Measurements from ENCODE around the gene RPS29. TPM values are rescaled to one million over a fixed set of nuclear protein-coding genes. Genes with fewer than 3 reads are reported as not detected.

RPS29 gene
- total and polyA plus RNA-seq, 9 of the 15 experiments (the other 6 are each of a cell fraction or from before 2014, with no cell fraction given): 1,545 to 5,012 (median 2,448) TPM

DNA sequence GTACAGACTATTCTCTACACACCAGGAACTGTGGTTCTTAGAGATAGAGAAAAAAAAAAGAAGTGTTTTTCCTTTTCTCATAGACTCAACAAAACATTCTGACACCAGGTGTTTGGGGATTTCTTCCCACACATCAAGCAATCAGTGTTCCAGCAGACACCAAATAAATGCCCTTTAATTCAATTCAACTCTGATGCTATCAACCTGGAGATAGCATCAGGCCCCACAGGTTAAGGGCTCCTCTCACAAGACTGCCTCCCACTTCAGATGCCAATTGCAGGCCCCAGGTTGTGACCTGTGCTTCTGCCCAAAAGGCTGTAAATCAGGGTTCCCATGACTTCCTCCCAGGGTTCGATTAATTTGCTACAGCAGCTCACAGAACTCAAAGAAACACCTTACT lies 36.7 kb downstream of the RPS29 start:
- no TSS peak for BruUV-seq (replicated peaks)
- TF ChIP-seq HSF4 (CRISPR knock-in tag; IDR thresholded peaks at IDR 0.05; ENCODE audit: borderline replicate concordance) (no peak), GABPB1 (CRISPR knock-in tag; IDR thresholded peaks at IDR 0.05) (no peak), ZFP30 (CRISPR knock-in tag; IDR thresholded peaks at IDR 0.05; ENCODE audit: borderline replicate concordance) (no peak), DPF2 (IDR thresholded peaks at IDR 0.05) (no peak), ZNF41 (CRISPR knock-in tag; conservative IDR thresholded peaks at IDR 0.05) (no peak), SIRT6 (IDR thresholded peaks at IDR 0.05; ENCODE audit: low read depth, low read length) (no peak), ARID1B (IDR thresholded peaks at IDR 0.05) (no peak), ZNF639 (CRISPR knock-in tag; conservative IDR thresholded peaks at IDR 0.05 in 1 of 2, IDR thresholded peaks at IDR 0.05 in 1 of 2) (no peak)
- TF ChIP-seq, protein P1, sequence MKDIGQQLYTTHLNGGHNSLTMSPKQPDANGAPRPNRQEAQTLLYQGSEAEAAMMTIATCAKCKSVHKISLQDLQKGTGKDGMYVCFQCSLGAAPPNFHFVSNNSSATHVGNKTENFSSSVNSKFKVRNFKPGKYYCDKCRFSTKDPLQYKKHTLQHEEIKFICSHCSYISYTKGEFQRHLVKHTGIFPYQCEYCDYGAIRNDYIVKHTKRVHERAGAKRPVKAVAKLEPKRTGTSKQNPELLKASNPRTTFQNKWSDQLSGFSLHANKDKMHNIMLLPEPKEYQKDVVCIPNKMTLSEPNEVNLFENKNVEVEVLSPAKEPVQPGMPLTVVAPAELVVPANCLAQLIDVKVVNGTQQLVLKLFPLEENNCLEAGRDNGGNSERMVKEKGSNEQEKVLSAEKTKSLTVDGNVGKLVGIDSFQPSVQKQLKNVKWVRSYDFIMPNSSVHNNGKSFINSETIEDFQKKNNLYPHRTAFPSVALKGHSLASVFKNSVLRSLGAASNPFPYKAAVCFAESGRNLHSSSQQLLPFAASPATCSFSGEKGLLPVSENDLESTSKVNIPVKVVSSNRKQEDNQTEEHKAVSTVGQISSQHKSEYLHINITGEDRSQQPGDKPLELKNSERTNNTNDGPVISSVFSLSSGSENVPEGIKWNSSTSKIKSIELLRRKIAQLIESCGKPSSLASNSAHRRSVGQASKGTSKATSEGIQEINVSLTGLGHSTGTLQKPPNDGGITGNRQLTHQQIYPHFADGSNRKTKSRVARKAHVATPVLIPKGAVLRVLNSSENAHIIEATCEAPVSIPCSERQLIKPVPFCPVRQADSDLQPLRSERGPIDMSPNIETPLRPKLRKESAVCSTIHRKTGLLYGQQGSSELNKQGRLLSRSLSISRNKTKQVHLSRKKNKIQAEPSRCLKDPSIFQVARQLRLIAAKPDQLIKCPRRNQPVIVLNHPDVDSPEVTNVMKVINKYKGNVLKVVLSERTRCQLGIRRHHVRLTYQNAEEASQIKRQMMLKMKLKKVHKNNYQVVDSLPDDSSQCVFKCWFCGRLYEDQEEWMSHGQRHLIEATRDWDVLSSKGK (CRISPR knock-in tag; IDR thresholded peaks at IDR 0.05): no peak
- FAIRE-seq: no peak
- no peaks in the 10 kb centered on the region; the same call in 1 of the 2 replicates for H4K20me1 ChIP-seq (replicated peaks; ENCODE audit: control insufficient read depth, insufficient read depth, low read length)
- no peaks in the 10 kb centered on the region for H3K9me3 ChIP-seq (replicated peaks; ENCODE audit: control insufficient read depth, insufficient read depth, low read depth, low read length)
- no peak for DNase-seq (ENCODE audit: extremely low read depth in 1 of 4, low spot score in 3 of 4)
- no peaks in the 10 kb centered on the region for H3K79me2 ChIP-seq (ENCODE audit: control insufficient read depth, insufficient read depth, low read length)
- POLR2A ChIA-PET: interaction anchor here (0.6 to 1.7 kb wide), 2 partner anchors 45 to 56 kb away, joined by 3 to 6 read pairs; no protein-coding TSS in a partner anchor
- no peak for ATAC-seq
- H3K4me3 ChIP-seq: no peak overlapping the region
- no peak overlapping the region for H3K9ac ChIP-seq (ENCODE audit: insufficient read depth in 1 of 2, low read depth in 2 of 2, low read length in 2 of 2)
- in situ Hi-C loops (cut with MboI): no loop called here
- H3K27me3 ChIP-seq (ENCODE audit: control insufficient read depth in 2 of 2, insufficient read depth in 2 of 2, low read length in 2 of 2): no peaks in the 10 kb centered on the region
- CTCF ChIA-PET (ENCODE audit: low intra/inter-chr PET ratio): no interaction called here
- 0% methylated on average over 1 of the region's 1 CpG for WGBS (ENCODE audit: insufficient coverage, low coverage, missing lambda C conversion rate)
- no peak overlapping the region for H2AFZ ChIP-seq (ENCODE audit: low read depth, low read length)
- intact Hi-C loops (cut with micrococcal nuclease): no loop called here
- H3K9me1 ChIP-seq (ENCODE audit: control insufficient read depth, insufficient read depth, low read length): no peaks in the 10 kb centered on the region
- H3K4me2 ChIP-seq (ENCODE audit: insufficient read depth, low read length): no peak overlapping the region
- no peaks in the 10 kb centered on the region for H3K4me1 ChIP-seq (replicated peaks in 1 of 2; ENCODE audit: control insufficient read depth in 2 of 2, insufficient read depth in 2 of 2, low read length in 2 of 2)
- H3K36me3 ChIP-seq (ENCODE audit: control insufficient read depth, insufficient read depth, low read length): no peaks in the 10 kb centered on the region
- H3K27ac ChIP-seq (ENCODE audit: extremely low read depth, low read depth, low read length): no peak overlapping the region
